ENCODE measurements around the gene BRD3.

The BRD3 gene

DNA sequence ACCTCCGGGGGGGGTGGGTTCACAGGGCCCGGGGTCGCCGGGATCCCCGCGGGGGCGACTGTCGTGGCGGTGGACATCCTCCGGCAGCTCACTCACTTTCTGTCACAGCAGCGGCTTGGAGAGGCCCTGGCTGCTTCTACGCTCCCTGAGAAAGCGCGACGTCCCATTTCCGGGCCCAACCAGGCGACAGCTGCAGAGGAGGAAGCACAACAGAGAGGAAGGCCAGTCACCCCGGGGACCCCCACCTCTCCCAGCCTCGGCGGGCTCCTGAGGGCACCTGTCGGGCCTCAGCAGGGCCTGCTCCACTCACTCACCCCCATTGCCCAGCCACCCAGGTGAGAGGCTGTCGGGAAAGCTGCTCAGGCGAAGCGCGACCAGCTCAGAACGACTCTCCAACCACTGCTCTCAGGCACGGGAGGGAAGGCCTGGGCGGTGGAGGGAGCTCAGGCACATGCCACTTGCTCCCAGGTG lies 14.4 kb downstream of the BRD3 start:
- Mint-ChIP-seq H3K27ac (peak overlapping the region in 1 of 3 experiments; percentile 69), H3K9me3 (no peaks in the 10 kb centered on the region), H3K4me3 (no peak overlapping the region), H3K36me3 (ENCODE audit: low read depth) (peaks cover 12% of the 10 kb centered on the region), H3K27me3 (ENCODE audit: low read depth) (no peaks in the 10 kb centered on the region), H3K4me1 (peaks cover 26% of the 10 kb centered on the region)
- TF ChIP-seq, protein P1, sequence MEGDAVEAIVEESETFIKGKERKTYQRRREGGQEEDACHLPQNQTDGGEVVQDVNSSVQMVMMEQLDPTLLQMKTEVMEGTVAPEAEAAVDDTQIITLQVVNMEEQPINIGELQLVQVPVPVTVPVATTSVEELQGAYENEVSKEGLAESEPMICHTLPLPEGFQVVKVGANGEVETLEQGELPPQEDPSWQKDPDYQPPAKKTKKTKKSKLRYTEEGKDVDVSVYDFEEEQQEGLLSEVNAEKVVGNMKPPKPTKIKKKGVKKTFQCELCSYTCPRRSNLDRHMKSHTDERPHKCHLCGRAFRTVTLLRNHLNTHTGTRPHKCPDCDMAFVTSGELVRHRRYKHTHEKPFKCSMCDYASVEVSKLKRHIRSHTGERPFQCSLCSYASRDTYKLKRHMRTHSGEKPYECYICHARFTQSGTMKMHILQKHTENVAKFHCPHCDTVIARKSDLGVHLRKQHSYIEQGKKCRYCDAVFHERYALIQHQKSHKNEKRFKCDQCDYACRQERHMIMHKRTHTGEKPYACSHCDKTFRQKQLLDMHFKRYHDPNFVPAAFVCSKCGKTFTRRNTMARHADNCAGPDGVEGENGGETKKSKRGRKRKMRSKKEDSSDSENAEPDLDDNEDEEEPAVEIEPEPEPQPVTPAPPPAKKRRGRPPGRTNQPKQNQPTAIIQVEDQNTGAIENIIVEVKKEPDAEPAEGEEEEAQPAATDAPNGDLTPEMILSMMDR (IDR thresholded peaks at IDR 0.05; ENCODE audit: unreplicated experiment in 3 of 3) = no peak

DNA sequence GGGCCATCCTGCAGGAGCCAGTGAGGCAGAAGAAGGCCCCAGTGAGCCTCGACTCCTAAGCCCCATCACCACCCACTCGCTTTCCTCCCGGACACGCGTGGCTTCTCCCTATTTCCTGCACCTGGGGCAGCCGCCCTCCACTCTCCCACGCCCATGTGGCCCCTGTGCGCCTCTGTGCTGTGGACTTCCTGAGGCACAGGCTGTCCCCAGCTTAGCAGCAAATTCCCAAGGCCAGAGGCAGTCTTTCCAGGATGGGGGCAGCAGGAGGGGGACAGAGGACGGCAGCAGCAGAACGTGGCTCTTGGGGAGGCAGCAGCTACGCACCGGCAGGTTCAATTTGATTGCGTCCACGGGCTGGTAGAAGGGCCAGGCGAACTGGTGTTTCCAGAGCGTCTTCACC lies 14.9 kb downstream of the BRD3 start:
- TF ChIP-seq, protein P1 (IDR thresholded peaks at IDR 0.05; ENCODE audit: unreplicated experiment in 3 of 3) = no peak
- Mint-ChIP-seq H3K27ac (no peak overlapping the region), H3K9me3 (no peaks in the 10 kb centered on the region), H3K4me3 (no peak overlapping the region), H3K27me3 (ENCODE audit: low read depth) (no peaks in the 10 kb centered on the region), H3K4me1 (peaks cover 21% of the 10 kb centered on the region), H3K36me3 (ENCODE audit: low read depth) (peaks cover 12% of the 10 kb centered on the region)

DNA sequence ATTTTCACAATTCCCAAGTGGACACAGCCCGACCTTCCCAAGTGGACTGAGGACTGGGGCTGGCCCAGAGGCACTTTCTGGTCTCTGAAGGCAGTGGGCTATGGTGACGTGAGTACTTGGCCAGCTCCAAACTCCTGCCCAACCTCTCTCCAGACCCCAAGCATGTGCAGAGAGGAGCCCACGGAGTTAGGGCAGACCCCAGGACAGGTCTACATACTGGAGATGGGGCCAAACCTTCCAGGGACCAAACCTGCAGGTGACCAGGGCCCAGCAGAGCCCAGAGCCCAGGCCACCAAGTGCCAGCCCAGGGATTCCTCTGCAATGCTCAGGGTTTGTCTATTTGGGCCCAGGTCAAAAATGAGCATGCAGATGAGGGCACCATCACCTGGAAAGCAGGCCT lies 15.3 kb downstream of the BRD3 start:
- Mint-ChIP-seq H3K27ac (no peak overlapping the region), H3K27me3 (ENCODE audit: low read depth) (no peaks in the 10 kb centered on the region), H3K4me1 (peaks cover 20% of the 10 kb centered on the region), H3K9me3 (no peaks in the 10 kb centered on the region), H3K36me3 (ENCODE audit: low read depth) (peaks cover 14% of the 10 kb centered on the region), H3K4me3 (no peak overlapping the region)
- TF ChIP-seq, protein P1 (IDR thresholded peaks at IDR 0.05; ENCODE audit: unreplicated experiment in 3 of 3) = no peak

DNA sequence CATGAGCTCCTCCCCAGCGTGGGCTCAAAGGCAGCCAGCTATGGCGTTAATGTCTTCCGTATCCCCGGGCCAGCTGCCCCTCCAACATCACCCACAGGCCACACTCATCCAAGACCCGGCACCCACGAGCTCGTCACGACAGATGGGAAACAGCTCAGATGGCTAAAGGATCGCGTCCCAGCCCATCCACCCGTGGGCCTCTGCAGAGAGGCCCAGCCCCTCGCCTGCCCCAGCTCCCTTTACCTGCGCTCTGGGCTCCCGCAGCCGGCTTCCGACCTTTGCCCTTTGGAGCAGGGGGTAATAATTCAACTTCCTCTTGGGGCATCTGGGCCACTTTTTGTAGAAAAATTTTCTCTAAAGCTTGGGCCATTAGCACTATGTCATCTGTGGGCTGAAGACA lies 16.5 kb downstream of the BRD3 start:
- Mint-ChIP-seq H3K9me3 (no peaks in the 10 kb centered on the region), H3K36me3 (ENCODE audit: low read depth) (peaks cover 22% of the 10 kb centered on the region), H3K27ac (no peak overlapping the region), H3K4me1 (peaks cover 8% of the 10 kb centered on the region), H3K27me3 (ENCODE audit: low read depth) (no peaks in the 10 kb centered on the region), H3K4me3 (no peak overlapping the region)
- TF ChIP-seq, protein P1 (IDR thresholded peaks at IDR 0.05; ENCODE audit: unreplicated experiment in 3 of 3) = no peak

DNA sequence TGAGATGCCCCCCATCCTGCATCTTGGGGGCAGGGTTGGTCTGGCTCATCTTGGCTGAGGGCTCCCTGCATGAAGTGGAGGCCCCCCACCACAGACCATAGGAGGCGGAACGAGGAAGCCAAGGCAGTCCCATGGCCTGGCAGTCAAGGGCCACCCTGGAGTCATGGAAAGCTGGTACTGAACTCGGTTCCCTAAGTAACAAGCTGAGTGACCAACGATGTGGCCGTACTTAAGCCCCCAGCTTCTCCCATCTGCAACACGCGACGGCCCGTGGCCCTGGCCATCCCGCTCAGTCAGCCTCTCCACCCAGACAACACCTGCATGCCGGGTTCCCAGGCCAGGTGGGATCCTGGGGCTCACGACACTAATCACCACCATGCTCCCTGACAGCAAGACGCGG lies 17.1 kb downstream of the BRD3 start:
- Mint-ChIP-seq H3K4me1 (peaks cover 2% of the 10 kb centered on the region), H3K36me3 (ENCODE audit: low read depth) (peaks cover 22% of the 10 kb centered on the region), H3K4me3 (no peak overlapping the region), H3K27ac (no peak overlapping the region), H3K27me3 (ENCODE audit: low read depth) (no peaks in the 10 kb centered on the region), H3K9me3 (no peaks in the 10 kb centered on the region)
- TF ChIP-seq, protein P1 (IDR thresholded peaks at IDR 0.05; ENCODE audit: unreplicated experiment in 3 of 3) = no peak

DNA sequence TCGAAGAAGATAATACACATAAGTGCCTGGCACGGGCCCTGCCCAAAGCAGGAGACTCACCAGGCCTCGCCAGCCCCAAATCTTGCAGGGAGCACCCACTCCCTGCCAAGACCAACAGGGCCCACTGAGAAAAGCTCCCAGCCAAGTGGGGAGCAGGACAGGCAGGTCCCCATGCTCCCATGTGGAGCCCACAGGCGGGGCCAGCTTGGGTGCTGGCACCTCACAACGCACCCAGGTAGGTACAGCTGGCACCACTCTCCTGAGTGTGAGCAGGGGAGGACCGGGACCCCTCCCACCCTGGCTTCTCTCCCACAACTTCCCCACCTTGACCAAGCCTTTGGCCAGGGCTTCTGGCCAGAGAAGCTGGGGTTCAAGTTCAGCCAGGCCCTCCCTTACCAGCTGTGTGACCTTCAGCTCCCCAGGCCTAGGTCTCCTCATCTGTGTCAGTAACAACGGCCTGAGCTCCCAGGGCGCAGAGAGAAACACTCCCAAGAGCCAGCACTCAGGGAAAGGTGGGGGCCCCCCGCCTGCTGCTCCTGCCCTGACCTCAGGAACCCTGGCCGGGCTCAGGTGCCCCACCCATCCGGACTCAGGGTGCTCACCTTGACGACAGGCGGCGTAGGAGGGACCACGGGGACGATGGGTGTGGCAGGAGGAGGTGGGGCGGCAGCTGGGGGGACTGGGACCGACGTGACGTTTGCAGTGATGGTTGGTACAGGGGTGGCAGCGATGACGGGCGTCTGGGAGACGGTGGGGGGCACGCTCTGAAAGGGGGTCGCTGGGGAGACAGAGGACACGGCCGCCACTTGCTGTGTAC lies 17.8 kb downstream of the BRD3 start:
- no peaks in the 10 kb centered on the region for H3K9me3 Mint-ChIP-seq
- peaks cover 22% of the 10 kb centered on the region for H3K36me3 Mint-ChIP-seq (ENCODE audit: low read depth)
- TF ChIP-seq, protein P1 (IDR thresholded peaks at IDR 0.05; ENCODE audit: unreplicated experiment in 3 of 3) = no peak
- no peaks in the 10 kb centered on the region for H3K27me3 Mint-ChIP-seq (ENCODE audit: low read depth)
- no peaks in the 10 kb centered on the region for H3K4me1 Mint-ChIP-seq
- no peak overlapping the region for H3K4me3 Mint-ChIP-seq
- no peak overlapping the region for H3K27ac Mint-ChIP-seq

All from nephron (organoid).